ENCODE data around the gene TBRG4.

DNA sequence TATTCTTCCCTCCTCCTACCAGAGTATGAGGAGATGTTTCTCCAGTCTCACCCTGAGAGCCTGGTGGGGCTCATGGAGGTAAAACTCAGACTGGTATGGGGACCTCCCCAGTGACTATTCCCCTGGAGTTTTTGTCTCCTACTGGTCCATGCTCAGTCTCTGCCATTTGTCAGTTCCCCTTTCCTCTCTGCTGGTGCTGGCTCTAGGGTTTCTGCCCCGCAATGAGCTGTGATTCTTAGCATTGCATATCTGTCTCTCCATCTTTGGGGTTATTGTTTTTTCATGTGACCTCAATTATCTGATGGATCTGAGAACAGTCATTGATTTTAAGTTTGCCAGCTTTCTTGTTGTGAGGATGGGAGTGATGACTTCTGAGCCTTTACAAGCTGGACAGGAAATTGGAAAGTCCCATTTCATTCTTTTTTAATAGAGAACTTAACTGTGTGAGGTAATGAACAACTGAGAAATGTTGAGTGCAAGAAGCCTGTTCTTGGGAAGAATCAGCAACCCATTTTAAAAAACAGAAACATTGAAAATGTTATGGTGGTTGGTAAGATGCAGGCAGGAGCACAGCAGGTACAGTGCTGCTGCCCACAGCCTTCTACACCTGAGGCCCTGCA lies 49.6 kb downstream of the TBRG4 start:
- TF ChIP-seq, protein P1, sequence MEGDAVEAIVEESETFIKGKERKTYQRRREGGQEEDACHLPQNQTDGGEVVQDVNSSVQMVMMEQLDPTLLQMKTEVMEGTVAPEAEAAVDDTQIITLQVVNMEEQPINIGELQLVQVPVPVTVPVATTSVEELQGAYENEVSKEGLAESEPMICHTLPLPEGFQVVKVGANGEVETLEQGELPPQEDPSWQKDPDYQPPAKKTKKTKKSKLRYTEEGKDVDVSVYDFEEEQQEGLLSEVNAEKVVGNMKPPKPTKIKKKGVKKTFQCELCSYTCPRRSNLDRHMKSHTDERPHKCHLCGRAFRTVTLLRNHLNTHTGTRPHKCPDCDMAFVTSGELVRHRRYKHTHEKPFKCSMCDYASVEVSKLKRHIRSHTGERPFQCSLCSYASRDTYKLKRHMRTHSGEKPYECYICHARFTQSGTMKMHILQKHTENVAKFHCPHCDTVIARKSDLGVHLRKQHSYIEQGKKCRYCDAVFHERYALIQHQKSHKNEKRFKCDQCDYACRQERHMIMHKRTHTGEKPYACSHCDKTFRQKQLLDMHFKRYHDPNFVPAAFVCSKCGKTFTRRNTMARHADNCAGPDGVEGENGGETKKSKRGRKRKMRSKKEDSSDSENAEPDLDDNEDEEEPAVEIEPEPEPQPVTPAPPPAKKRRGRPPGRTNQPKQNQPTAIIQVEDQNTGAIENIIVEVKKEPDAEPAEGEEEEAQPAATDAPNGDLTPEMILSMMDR (conservative IDR thresholded peaks at IDR 0.05; ENCODE audit: low read depth, low read length): no peak
- TF ChIP-seq EZH2phosphoT487 (IDR thresholded peaks at IDR 0.05; ENCODE audit: borderline replicate concordance, low read length): no peak
